ENCODE results near the gene SENP8.

SENP8 gene

DNA sequence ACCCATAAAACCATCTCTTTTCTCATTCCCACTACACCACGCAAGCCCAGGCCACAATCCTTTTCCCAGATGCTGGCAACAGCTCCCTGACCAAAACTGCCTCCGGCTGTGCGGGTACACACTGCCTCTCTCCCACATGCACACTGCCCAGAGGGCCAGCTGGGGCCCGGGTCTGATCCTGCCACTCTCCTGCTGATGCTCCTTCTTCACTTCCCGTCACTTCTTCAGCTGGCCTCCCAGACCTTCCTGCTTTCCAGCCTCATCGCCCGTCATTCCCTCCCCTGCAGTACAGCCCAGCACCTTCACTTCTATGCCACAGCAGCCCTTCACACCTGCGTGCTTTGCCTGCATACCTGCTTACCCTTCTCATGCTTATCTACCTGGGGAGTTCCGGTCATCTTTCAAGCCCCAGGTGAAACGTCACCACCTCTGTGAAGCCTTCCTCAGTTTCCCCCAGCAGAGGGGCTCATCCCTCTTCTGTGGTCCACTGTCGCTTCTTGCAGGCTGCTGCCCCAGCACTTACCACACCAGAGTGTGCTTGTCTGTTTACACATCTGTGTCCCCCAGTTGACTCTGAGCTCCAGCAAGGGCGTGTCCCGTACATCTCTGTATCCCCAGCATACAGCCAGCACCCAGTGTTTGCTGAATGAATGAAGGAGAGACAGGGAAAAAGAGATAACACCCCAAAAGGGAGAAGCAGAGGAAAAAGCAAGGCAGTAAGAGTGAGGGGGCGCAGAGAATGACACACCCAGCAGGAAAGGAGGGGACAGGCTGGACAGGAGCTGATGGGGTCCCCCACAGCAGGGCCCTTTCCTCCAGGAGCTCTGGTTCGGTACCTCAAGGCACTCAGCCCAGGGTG lies 57.2 kb downstream of the SENP8 start:
- peaks cover 4% of the 10 kb centered on the region for H3K27me3 ChIP-seq (replicated peaks)

DNA sequence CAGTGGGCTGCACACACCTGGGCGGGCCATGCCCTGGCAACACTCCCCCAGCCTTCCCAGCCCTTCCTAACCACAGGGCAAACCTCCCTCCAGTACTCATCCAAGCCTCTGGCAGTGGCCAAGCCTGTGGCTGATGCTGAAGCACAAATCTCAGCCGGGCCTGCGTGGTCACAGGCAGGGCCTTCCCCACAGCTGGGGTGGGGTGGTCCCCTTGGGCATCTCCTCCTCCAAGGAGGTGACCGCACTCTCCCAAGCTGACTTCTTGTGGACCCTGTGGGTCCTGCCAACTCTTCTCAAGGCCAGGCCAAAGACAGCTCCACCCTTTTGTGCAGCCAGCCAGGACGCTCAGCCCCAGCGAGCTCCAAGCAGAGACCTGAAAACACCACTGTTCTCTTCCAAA lies 58.0 kb downstream of the SENP8 start:
- Histone ChIP-seq H3K27me3 (replicated peaks) (peaks cover 4% of the 10 kb centered on the region), H3K27ac (no peak overlapping the region), H3K4me3 (ENCODE audit: low read depth, low read length) (no peak overlapping the region), H3K36me3 (replicated peaks) (no peaks in the 10 kb centered on the region)
- DNase-seq = no peak
- TF ChIP-seq, protein P1, sequence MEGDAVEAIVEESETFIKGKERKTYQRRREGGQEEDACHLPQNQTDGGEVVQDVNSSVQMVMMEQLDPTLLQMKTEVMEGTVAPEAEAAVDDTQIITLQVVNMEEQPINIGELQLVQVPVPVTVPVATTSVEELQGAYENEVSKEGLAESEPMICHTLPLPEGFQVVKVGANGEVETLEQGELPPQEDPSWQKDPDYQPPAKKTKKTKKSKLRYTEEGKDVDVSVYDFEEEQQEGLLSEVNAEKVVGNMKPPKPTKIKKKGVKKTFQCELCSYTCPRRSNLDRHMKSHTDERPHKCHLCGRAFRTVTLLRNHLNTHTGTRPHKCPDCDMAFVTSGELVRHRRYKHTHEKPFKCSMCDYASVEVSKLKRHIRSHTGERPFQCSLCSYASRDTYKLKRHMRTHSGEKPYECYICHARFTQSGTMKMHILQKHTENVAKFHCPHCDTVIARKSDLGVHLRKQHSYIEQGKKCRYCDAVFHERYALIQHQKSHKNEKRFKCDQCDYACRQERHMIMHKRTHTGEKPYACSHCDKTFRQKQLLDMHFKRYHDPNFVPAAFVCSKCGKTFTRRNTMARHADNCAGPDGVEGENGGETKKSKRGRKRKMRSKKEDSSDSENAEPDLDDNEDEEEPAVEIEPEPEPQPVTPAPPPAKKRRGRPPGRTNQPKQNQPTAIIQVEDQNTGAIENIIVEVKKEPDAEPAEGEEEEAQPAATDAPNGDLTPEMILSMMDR (IDR thresholded peaks at IDR 0.05; ENCODE audit: low read depth, low read length, missing control alignments) = no peak
- in situ Hi-C loops (cut with HindIII; ENCODE audit: low pct_ligation_motif_present, low sequenced_read_pairs) = no loop called here

More for the DNA sequence above, 57.2 kb downstream of the SENP8 start:
- DNase-seq = no peak
- no peak overlapping the region for H3K27ac ChIP-seq
- H3K4me3 ChIP-seq (ENCODE audit: low read depth, low read length) = no peak overlapping the region
- no peaks in the 10 kb centered on the region for H3K36me3 ChIP-seq (replicated peaks)
- TF ChIP-seq, protein P1 (IDR thresholded peaks at IDR 0.05; ENCODE audit: low read depth, low read length, missing control alignments) = no peak
- in situ Hi-C loops (cut with HindIII; ENCODE audit: low pct_ligation_motif_present, low sequenced_read_pairs) = no loop called here

DNA sequence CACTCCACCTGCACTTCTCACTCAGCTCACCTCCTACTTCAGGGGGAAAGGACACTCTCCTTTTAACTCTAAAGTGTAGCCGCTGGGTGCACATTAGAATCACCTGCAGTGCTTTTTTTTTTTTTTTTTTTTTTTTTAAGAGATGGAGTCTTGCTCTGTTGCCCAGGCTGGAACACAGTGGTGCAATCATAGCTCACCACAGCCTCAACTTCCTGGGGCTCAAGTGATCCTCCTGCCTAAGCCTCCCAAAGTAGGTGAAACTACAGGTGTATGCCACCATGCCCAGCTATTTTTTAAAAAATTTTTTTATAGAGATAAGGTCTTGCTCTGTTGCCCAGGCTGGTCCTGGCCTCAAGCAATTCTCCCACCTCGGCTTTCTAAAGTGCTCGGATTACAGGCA lies 58.5 kb downstream of the SENP8 start:
- Histone ChIP-seq H3K36me3 (replicated peaks) (no peaks in the 10 kb centered on the region), H3K4me3 (ENCODE audit: low read depth, low read length) (no peak overlapping the region), H3K27ac (no peak overlapping the region), H3K27me3 (replicated peaks) (peaks cover 4% of the 10 kb centered on the region)
- in situ Hi-C loops (cut with HindIII; ENCODE audit: low pct_ligation_motif_present, low sequenced_read_pairs) = no loop called here
- TF ChIP-seq, protein P1 (IDR thresholded peaks at IDR 0.05; ENCODE audit: low read depth, low read length, missing control alignments) = no peak
- no peak for DNase-seq

DNA sequence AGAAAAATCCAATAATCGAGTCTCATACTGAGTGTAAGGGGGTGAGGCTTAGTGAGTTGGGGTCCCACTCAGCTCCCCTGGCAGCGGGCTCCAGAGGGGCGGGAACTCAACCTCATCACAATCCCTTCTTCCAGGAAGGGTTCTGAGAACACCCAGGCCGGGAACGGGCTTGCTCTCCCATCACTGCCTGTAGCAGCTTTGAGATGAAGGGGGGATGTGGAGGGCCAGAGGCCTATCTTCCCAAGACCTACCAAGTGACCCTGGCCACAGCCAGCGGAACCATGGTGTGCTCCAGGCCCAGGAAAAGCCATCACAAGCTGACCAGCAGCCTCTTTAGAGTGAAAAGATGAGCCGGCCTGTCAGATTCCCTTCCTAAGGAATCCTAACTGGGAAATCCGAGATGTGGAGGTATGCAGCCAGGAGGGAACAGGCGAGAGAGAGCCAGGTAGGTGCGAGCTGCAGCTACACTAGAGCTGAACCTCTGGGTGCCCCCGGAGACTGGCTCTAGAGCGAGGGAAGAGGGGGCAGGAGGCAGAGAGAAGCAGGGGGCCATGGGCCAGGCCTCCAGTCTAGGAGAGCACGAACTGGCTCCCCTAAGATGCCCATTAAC lies 60.9 kb downstream of the SENP8 start:
- H3K27me3 ChIP-seq (replicated peaks) = peaks cover 7% of the 10 kb centered on the region
- no peak overlapping the region for H3K4me3 ChIP-seq (ENCODE audit: low read depth, low read length)
- in situ Hi-C loops (cut with HindIII; ENCODE audit: low pct_ligation_motif_present, low sequenced_read_pairs) = no loop called here
- no peak for DNase-seq
- H3K36me3 ChIP-seq (replicated peaks) = no peaks in the 10 kb centered on the region
- H3K27ac ChIP-seq = no peak overlapping the region
- TF ChIP-seq, protein P1 (IDR thresholded peaks at IDR 0.05; ENCODE audit: low read depth, low read length, missing control alignments) = no peak

DNA sequence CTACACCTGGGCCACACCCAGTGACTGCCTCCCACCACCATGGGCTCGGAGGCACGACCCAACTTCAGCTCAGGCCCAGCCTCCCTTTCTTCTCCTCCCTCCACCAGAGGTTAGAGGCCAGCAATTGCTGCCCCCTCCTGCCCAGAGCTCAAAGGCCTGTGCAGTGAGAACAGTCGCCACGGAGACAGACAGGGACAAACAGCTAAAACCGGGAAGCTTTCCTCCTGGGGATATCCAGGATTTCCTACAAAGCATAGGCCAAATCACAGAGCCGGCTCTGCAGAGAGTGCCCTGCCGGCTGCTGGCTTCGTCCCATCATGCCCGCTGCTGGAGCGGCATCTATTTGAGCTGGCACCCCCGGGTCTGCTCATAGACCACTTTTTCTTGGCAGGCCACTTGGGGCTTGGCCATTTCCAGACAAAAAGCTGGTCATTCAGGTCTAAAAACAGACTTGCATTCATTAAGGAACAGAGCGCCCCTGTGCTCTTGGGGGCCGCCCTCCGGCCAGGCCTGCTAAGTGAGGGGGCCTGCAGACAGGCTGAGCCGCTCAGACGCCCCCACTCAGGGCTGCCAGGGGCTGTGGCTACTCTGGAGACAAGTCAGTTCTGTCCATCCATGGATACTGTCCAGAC lies 61.9 kb downstream of the SENP8 start:
- H3K4me3 ChIP-seq (ENCODE audit: low read depth, low read length) = no peak overlapping the region

More for the DNA sequence above, 61.9 kb downstream of the SENP8 start:
- H3K27me3 ChIP-seq (replicated peaks) = peaks cover 11% of the 10 kb centered on the region
- TF ChIP-seq, protein P1 (IDR thresholded peaks at IDR 0.05; ENCODE audit: low read depth, low read length, missing control alignments) = no peak
- no peak overlapping the region for H3K27ac ChIP-seq
- no peaks in the 10 kb centered on the region for H3K36me3 ChIP-seq (replicated peaks)
- no peak for DNase-seq
- in situ Hi-C loops (cut with HindIII; ENCODE audit: low pct_ligation_motif_present, low sequenced_read_pairs) = no loop called here

All from brain microvascular endothelial cell (primary cell).